GM12892 (cell line): ENCODE data around the gene CDK5RAP2.

Experiments used
- POLR2A ChIP-seq: IDR thresholded peaks from 2 replicates; pipeline ENCODE4 v1.6.1; 2011; ENCODE audit warnings: low read depth, low read length, control low read depth
- POLR2AphosphoS5 ChIP-seq: IDR thresholded peaks from 2 replicates; pipeline ENCODE4 v1.6.1; 2011; ENCODE audit warnings: low read depth, low read length, control low read depth
- TAF1 ChIP-seq: IDR thresholded peaks from 2 replicates; pipeline ENCODE4 v1.6.1; 2011; ENCODE audit warnings: low read depth, mild to moderate bottlenecking, control low read depth, low read length, borderline replicate concordance

DNA sequence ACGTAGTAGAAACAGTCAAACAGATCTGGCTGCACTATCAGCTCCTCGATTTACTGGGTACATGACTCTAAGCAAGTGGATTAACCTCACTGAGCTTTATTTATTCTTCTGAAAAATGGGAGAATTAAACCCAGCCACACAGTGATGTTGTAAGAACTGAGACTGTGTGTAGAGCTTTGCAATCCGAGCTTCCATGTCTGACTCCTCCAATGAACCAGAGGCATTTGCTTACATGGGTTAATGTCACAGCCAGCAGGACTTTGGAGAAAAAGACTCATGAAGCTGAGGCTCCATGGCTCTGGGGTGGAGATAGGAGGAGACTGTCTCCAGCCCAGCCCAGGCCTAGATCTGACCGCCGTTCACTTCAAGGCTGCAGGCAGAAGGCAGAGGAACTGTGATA lies 201.3 kb downstream of the CDK5RAP2 start:
- no peak for TF ChIP-seq POLR2A
- no peak for TF ChIP-seq POLR2AphosphoS5
- TF ChIP-seq TAF1, result no peak
